Measurements from ENCODE around the gene GPC6. TPM values are rescaled to one million over a fixed set of nuclear protein-coding genes. Genes with fewer than 3 reads are reported as not detected.

The GPC6 gene
- total RNA-seq, 1 experiment from 2014 or later: not detected

- ChIA-PET POLR2A (ENCODE audit: unreplicated experiment) (no interaction called here), CTCF (no interaction called here)
- H3K27me3 ChIP-seq (ENCODE audit: insufficient read depth, low read depth): no peaks in the 10 kb centered on the region
- H3K79me2 ChIP-seq (ENCODE audit: low read depth): no peaks in the 10 kb centered on the region
- TF ChIP-seq, protein P1, sequence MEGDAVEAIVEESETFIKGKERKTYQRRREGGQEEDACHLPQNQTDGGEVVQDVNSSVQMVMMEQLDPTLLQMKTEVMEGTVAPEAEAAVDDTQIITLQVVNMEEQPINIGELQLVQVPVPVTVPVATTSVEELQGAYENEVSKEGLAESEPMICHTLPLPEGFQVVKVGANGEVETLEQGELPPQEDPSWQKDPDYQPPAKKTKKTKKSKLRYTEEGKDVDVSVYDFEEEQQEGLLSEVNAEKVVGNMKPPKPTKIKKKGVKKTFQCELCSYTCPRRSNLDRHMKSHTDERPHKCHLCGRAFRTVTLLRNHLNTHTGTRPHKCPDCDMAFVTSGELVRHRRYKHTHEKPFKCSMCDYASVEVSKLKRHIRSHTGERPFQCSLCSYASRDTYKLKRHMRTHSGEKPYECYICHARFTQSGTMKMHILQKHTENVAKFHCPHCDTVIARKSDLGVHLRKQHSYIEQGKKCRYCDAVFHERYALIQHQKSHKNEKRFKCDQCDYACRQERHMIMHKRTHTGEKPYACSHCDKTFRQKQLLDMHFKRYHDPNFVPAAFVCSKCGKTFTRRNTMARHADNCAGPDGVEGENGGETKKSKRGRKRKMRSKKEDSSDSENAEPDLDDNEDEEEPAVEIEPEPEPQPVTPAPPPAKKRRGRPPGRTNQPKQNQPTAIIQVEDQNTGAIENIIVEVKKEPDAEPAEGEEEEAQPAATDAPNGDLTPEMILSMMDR (conservative IDR thresholded peaks at IDR 0.05): no peak
- TF ChIP-seq EZH2 (IDR thresholded peaks at IDR 0.05; ENCODE audit: low read depth): no peak
- no peaks in the 10 kb centered on the region for H3K36me3 ChIP-seq (ENCODE audit: low read depth)
- no peak overlapping the region for H2AFZ ChIP-seq
- no peaks in the 10 kb centered on the region for H3K9me2 ChIP-seq (ENCODE audit: insufficient read depth)
- H4K20me1 ChIP-seq (ENCODE audit: insufficient read depth): no peaks in the 10 kb centered on the region
- H3F3A ChIP-seq (ENCODE audit: insufficient read depth, low read depth): no peaks in the 10 kb centered on the region
- intact Hi-C loops (cut with micrococcal nuclease; ENCODE audit: unreplicated experiment): no loop called here
- no peak overlapping the region for H3K27ac ChIP-seq
- H3K4me2 ChIP-seq: no peak overlapping the region
- DNase-seq: no peak
- no TSS peak for BruUV-seq (replicated peaks)
- no peaks in the 10 kb centered on the region for H3K9me3 ChIP-seq (ENCODE audit: insufficient read depth, low read depth)
- no peak overlapping the region for H3K4me3 ChIP-seq
- no peaks in the 10 kb centered on the region for H3K4me1 ChIP-seq (replicated peaks; ENCODE audit: insufficient read depth)
Observed at GRCh38 chr13:93843082-93843481, 616.5 kb downstream of the GPC6 start.

- no peak overlapping the region for H2AFZ ChIP-seq
- H3F3A ChIP-seq (ENCODE audit: insufficient read depth, low read depth): no peaks in the 10 kb centered on the region
- CTCF ChIA-PET: no interaction called here
- H3K79me2 ChIP-seq (ENCODE audit: low read depth): no peaks in the 10 kb centered on the region
- no peaks in the 10 kb centered on the region for H3K36me3 ChIP-seq (ENCODE audit: low read depth)
- H3K27ac ChIP-seq: no peak overlapping the region
- no peaks in the 10 kb centered on the region for H3K9me2 ChIP-seq (ENCODE audit: insufficient read depth)
- H3K4me2 ChIP-seq: no peak overlapping the region
- H3K9me3 ChIP-seq (ENCODE audit: insufficient read depth, low read depth): no peaks in the 10 kb centered on the region
- H3K4me1 ChIP-seq (replicated peaks; ENCODE audit: insufficient read depth): no peaks in the 10 kb centered on the region
- intact Hi-C loops (cut with micrococcal nuclease; ENCODE audit: unreplicated experiment): no loop called here
- no peaks in the 10 kb centered on the region for H3K27me3 ChIP-seq (ENCODE audit: insufficient read depth, low read depth)
- DNase-seq: no peak
- no peak for TF ChIP-seq EZH2 (IDR thresholded peaks at IDR 0.05; ENCODE audit: low read depth)
- TF ChIP-seq, protein P1 (conservative IDR thresholded peaks at IDR 0.05): no peak
- POLR2A ChIA-PET (ENCODE audit: unreplicated experiment): no interaction called here
- no peaks in the 10 kb centered on the region for H4K20me1 ChIP-seq (ENCODE audit: insufficient read depth)
- BruUV-seq (replicated peaks): no TSS peak
- H3K4me3 ChIP-seq: no peak overlapping the region
Observed at GRCh38 chr13:93847162-93847561, 620.6 kb downstream of the GPC6 start.

- H3K4me2 ChIP-seq: no peak overlapping the region
- H3K9me2 ChIP-seq (ENCODE audit: insufficient read depth): no peaks in the 10 kb centered on the region
- no peaks in the 10 kb centered on the region for H3F3A ChIP-seq (ENCODE audit: insufficient read depth, low read depth)
- CTCF ChIA-PET: no interaction called here
- H3K36me3 ChIP-seq (ENCODE audit: low read depth): no peaks in the 10 kb centered on the region
- H3K79me2 ChIP-seq (ENCODE audit: low read depth): no peaks in the 10 kb centered on the region
- DNase-seq: no peak
- no peak overlapping the region for H3K4me3 ChIP-seq
- no peak overlapping the region for H2AFZ ChIP-seq
- H3K4me1 ChIP-seq (replicated peaks; ENCODE audit: insufficient read depth): no peaks in the 10 kb centered on the region
- H3K27ac ChIP-seq: no peak overlapping the region
- BruUV-seq (replicated peaks): no TSS peak
- POLR2A ChIA-PET (ENCODE audit: unreplicated experiment): no interaction called here
- TF ChIP-seq, protein P1 (conservative IDR thresholded peaks at IDR 0.05): no peak
- no peak for TF ChIP-seq EZH2 (IDR thresholded peaks at IDR 0.05; ENCODE audit: low read depth)
- no peaks in the 10 kb centered on the region for H3K27me3 ChIP-seq (ENCODE audit: insufficient read depth, low read depth)
- no peaks in the 10 kb centered on the region for H4K20me1 ChIP-seq (ENCODE audit: insufficient read depth)
- no peaks in the 10 kb centered on the region for H3K9me3 ChIP-seq (ENCODE audit: insufficient read depth, low read depth)
- intact Hi-C loops (cut with micrococcal nuclease; ENCODE audit: unreplicated experiment): no loop called here
Observed at GRCh38 chr13:93848247-93848646, 621.6 kb downstream of the GPC6 start.
